Mucosa of stomach (tissue), 1 donor: ENCODE data around the gene ENOX2.
"Not testable (repeated sequence)": the region's sequence is repeated elsewhere in the genome, so short reads cannot be mapped to it uniquely, and the experiment has no call there.

ENCODE experiments used
- H3K27me3 ChIP-seq: one replicate; pipeline ENCODE4 v1.7.0; 2013; ENCODE audit warnings: mild to moderate bottlenecking, low read length; ENCODE audit not compliant: control insufficient read depth, insufficient read depth
- H3K36me3 ChIP-seq: one replicate; pipeline ENCODE4 v1.7.0; 2013; ENCODE audit warnings: low read length; ENCODE audit not compliant: control insufficient read depth, insufficient read depth
- H3K4me1 ChIP-seq: one replicate; pipeline ENCODE4 v1.7.0; 2013; ENCODE audit warnings: mild to moderate bottlenecking, low read length; ENCODE audit not compliant: control insufficient read depth, insufficient read depth
- H3K4me3 ChIP-seq: one replicate; pipeline ENCODE4 v1.7.0; 2013; ENCODE audit warnings: low read length
- H3K9ac ChIP-seq: one replicate; pipeline ENCODE4 v1.7.0; 2013; ENCODE audit warnings: mild to moderate bottlenecking, low read length, moderate library complexity
- H3K9me3 ChIP-seq: one replicate; pipeline ENCODE4 v1.7.0; 2013; ENCODE audit warnings: mild to moderate bottlenecking, low read length, moderate library complexity; ENCODE audit not compliant: control insufficient read depth
- donor health status: Pancreatic carcinoma.

ENOX2 gene

GRCh38 chrX:130834149-130834548, 68.9 kb downstream of the ENOX2 start:
- Histone ChIP-seq H3K4me1 (no peaks in the 10 kb centered on the region), H3K4me3 (no peak overlapping the region), H3K27me3 (no peaks in the 10 kb centered on the region), H3K9ac (no peak overlapping the region), H3K36me3 (no peaks in the 10 kb centered on the region), H3K9me3 (no peaks in the 10 kb centered on the region)

GRCh38 chrX:130831347-130831722, 71.7 kb downstream of the ENOX2 start:
- no peak overlapping the region for H3K9ac ChIP-seq
- H3K9me3 ChIP-seq = no peaks in the 10 kb centered on the region
- no peaks in the 10 kb centered on the region for H3K4me1 ChIP-seq
- no peaks in the 10 kb centered on the region for H3K36me3 ChIP-seq
- H3K4me3 ChIP-seq = no peak overlapping the region
- H3K27me3 ChIP-seq = no peaks in the 10 kb centered on the region

- H3K4me3 ChIP-seq = no peak overlapping the region
- no peaks in the 10 kb centered on the region for H3K9me3 ChIP-seq
- no peak overlapping the region for H3K9ac ChIP-seq
- H3K4me1 ChIP-seq = no peaks in the 10 kb centered on the region
- no peaks in the 10 kb centered on the region for H3K27me3 ChIP-seq
- H3K36me3 ChIP-seq = no peaks in the 10 kb centered on the region
Measured at GRCh38 chrX:130830599-130831346, 72.2 kb downstream of the ENOX2 start.

GRCh38 chrX:130829526-130830515, 73.2 kb downstream of the ENOX2 start:
- no peaks in the 10 kb centered on the region for H3K36me3 ChIP-seq
- no peaks in the 10 kb centered on the region for H3K27me3 ChIP-seq
- H3K4me1 ChIP-seq = no peaks in the 10 kb centered on the region
- no peaks in the 10 kb centered on the region for H3K9me3 ChIP-seq
- H3K4me3 ChIP-seq = no peak overlapping the region
- H3K9ac ChIP-seq = no peak overlapping the region

- Histone ChIP-seq H3K9me3 (no peaks in the 10 kb centered on the region), H3K27me3 (no peaks in the 10 kb centered on the region), H3K36me3 (no peaks in the 10 kb centered on the region), H3K4me1 (no peaks in the 10 kb centered on the region), H3K9ac (no peak overlapping the region), H3K4me3 (no peak overlapping the region)
Measured at GRCh38 chrX:130828641-130829040, 74.4 kb downstream of the ENOX2 start.

- Histone ChIP-seq H3K9me3 (no peaks in the 10 kb centered on the region), H3K4me1 (no peaks in the 10 kb centered on the region), H3K4me3 (no peak overlapping the region), H3K27me3 (no peaks in the 10 kb centered on the region), H3K9ac (no peak overlapping the region), H3K36me3 (no peaks in the 10 kb centered on the region)
Measured at GRCh38 chrX:130827648-130828047, 75.4 kb downstream of the ENOX2 start.

- H3K36me3 ChIP-seq = no peaks in the 10 kb centered on the region
- no peaks in the 10 kb centered on the region for H3K9me3 ChIP-seq
- no peak overlapping the region for H3K9ac ChIP-seq
- H3K4me1 ChIP-seq = no peaks in the 10 kb centered on the region
- no peak overlapping the region for H3K4me3 ChIP-seq
- no peaks in the 10 kb centered on the region for H3K27me3 ChIP-seq
Measured at GRCh38 chrX:130826249-130826648, 76.8 kb downstream of the ENOX2 start.

GRCh38 chrX:130825525-130825924, 77.5 kb downstream of the ENOX2 start:
- H3K4me3 ChIP-seq = no peak overlapping the region
- H3K9me3 ChIP-seq = no peaks in the 10 kb centered on the region
- no peaks in the 10 kb centered on the region for H3K4me1 ChIP-seq
- H3K27me3 ChIP-seq = no peaks in the 10 kb centered on the region
- H3K9ac ChIP-seq = no peak overlapping the region
- no peaks in the 10 kb centered on the region for H3K36me3 ChIP-seq

- H3K9me3 ChIP-seq, H3K4me3 ChIP-seq, H3K27me3 ChIP-seq, H3K9ac ChIP-seq, H3K4me1 ChIP-seq, H3K36me3 ChIP-seq: not testable (repeated sequence)
Measured at GRCh38 chrX:130819367-130819766, 83.6 kb downstream of the ENOX2 start.

- H3K4me1 ChIP-seq, H3K36me3 ChIP-seq, H3K27me3 ChIP-seq, H3K4me3 ChIP-seq, H3K9ac ChIP-seq, H3K9me3 ChIP-seq: not testable (repeated sequence)
Measured at GRCh38 chrX:130813932-130814331, 89.1 kb downstream of the ENOX2 start.

GRCh38 chrX:130810561-130810960, 92.4 kb downstream of the ENOX2 start:
- Histone ChIP-seq H3K9ac (no peak overlapping the region), H3K36me3 (no peaks in the 10 kb centered on the region), H3K9me3 (no peaks in the 10 kb centered on the region), H3K27me3 (no peaks in the 10 kb centered on the region), H3K4me3 (no peak overlapping the region), H3K4me1 (peaks cover 11% of the 10 kb centered on the region)

GRCh38 chrX:130805903-130806302, 97.1 kb downstream of the ENOX2 start:
- Histone ChIP-seq H3K4me3 (no peak overlapping the region), H3K9me3 (no peaks in the 10 kb centered on the region), H3K36me3 (no peaks in the 10 kb centered on the region), H3K4me1 (peaks cover 11% of the 10 kb centered on the region), H3K9ac (no peak overlapping the region), H3K27me3 (no peaks in the 10 kb centered on the region)
